Measurements from ENCODE around the gene ZKSCAN2.
A peak's percentile ranks its signal among the peaks of the same experiment; 100 is the strongest.

Gene ZKSCAN2

DNA sequence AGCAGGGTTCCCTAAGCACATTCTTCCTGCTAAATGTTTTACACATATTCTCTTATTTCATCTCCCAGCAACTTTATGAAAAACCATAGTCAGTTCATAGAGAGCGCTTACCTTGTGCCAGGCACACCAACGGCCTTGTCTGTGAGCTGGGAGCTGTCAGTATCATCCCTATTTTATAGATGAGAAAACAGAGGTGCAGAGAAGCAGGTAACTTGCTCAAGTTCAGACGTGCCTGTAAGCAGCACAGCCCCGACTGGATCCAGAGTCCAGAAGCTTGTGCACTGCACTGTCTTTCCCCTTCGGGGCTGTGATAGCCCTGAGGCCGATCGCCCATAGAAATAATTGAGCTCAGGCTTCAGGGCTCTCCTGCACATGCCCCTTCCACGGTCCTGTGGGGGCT lies 34.7 kb downstream of the ZKSCAN2 start:
- H3K4me3 ChIP-seq (ENCODE audit: low read length) = no peak overlapping the region
- H3K36me3 ChIP-seq (ENCODE audit: control insufficient read depth, insufficient read depth, low read length, severe bottlenecking) = no peaks in the 10 kb centered on the region
- H3K4me1 ChIP-seq (ENCODE audit: control insufficient read depth, insufficient read depth, low read length) = no peaks in the 10 kb centered on the region
- H3K9ac ChIP-seq (ENCODE audit: low read length) = no peak overlapping the region
- no peak for DNase-seq (ENCODE audit: low read depth)
- H3K27me3 ChIP-seq (replicated peaks; ENCODE audit: control insufficient read depth, insufficient read depth, low read length) = peaks cover 4% of the 10 kb centered on the region
- H3K9me3 ChIP-seq (ENCODE audit: control insufficient read depth, low read length) = no peaks in the 10 kb centered on the region

DNA sequence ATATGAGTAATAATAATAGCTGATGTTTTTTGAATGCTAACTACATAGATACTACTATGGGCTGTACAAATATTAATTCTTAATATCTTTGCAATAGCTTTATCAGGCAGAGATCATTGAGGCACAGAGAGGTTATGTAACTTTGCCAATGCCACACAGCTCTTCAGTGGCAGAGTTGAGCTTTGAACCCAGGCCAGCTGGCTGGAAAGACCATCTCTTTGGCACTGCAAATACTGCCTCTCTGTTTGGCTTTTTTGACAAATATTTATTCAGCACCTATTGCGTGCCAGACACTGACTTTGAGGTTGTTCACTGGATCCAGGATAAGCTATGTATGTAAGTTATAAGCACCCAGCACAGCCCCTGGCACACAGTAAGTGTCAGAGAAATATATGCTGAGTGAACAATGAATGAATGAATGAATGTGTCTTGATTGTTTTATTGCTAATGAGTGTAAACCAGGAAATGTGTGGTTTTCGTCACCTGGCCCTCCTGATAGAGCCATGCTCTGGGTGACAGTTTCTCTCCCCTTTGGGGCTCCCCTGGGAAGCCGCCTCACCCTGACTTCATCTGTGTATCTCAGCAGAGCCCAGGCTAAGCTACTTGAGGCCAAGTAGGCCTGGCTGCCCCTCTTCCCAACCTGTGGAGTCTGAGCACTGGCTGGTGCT lies 38.4 kb downstream of the ZKSCAN2 start:
- H3K9ac ChIP-seq (ENCODE audit: low read length) = no peak overlapping the region
- peaks cover 14% of the 10 kb centered on the region for H3K27me3 ChIP-seq (replicated peaks; ENCODE audit: control insufficient read depth, insufficient read depth, low read length)
- no peak for DNase-seq (ENCODE audit: low read depth)
- H3K4me3 ChIP-seq (ENCODE audit: low read length) = no peak overlapping the region
- H3K9me3 ChIP-seq (ENCODE audit: control insufficient read depth, low read length) = no peaks in the 10 kb centered on the region
- H3K36me3 ChIP-seq (ENCODE audit: control insufficient read depth, insufficient read depth, low read length, severe bottlenecking) = no peaks in the 10 kb centered on the region
- H3K4me1 ChIP-seq (ENCODE audit: control insufficient read depth, insufficient read depth, low read length) = no peaks in the 10 kb centered on the region

DNA sequence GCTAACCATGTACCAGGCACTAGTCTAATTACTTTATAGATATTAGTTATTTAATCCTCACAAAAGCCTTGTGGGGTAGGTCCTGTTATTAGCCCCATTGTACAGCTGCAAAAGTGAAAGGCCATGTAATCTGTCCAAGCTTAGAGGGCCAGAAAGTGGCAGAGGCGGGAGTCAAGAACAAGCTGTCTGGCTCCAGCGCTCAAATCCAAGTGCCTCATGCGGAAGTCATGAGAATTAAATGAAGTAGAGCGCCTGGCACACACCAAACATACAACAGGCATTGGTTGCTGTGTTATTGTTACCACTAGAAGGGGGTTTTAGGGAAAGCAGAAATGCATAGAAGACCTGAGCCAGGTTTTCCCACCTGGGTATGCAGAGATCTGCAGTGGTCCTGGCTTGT lies 39.7 kb downstream of the ZKSCAN2 start:
- peaks cover 14% of the 10 kb centered on the region for H3K27me3 ChIP-seq (replicated peaks; ENCODE audit: control insufficient read depth, insufficient read depth, low read length)
- DNase-seq (ENCODE audit: low read depth) = no peak
- no peak overlapping the region for H3K9ac ChIP-seq (ENCODE audit: low read length)
- H3K36me3 ChIP-seq (ENCODE audit: control insufficient read depth, insufficient read depth, low read length, severe bottlenecking) = no peaks in the 10 kb centered on the region
- no peaks in the 10 kb centered on the region for H3K4me1 ChIP-seq (ENCODE audit: control insufficient read depth, insufficient read depth, low read length)
- H3K9me3 ChIP-seq (ENCODE audit: control insufficient read depth, low read length) = no peaks in the 10 kb centered on the region
- no peak overlapping the region for H3K4me3 ChIP-seq (ENCODE audit: low read length)

DNA sequence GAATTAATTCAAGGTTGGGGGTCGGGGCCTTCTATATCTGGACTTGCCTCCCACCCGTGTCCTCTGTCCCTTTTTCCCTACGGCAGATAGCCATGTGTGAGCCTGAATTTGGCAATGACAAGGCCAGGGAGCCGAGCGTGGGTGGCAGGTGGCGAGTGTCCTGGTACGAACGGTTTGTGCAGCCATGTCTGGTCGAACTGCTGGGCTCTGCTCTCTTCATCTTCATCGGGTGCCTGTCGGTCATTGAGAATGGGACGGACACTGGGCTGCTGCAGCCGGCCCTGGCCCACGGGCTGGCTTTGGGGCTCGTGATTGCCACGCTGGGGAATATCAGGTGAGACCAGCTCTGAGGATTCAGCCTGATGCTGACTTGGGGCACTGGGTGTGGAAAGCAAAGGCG lies 40.5 kb downstream of the ZKSCAN2 start:
- Histone ChIP-seq H3K4me1 (ENCODE audit: control insufficient read depth, insufficient read depth, low read length) (no peaks in the 10 kb centered on the region), H3K27me3 (replicated peaks; ENCODE audit: control insufficient read depth, insufficient read depth, low read length) (peaks cover 14% of the 10 kb centered on the region), H3K36me3 (ENCODE audit: control insufficient read depth, insufficient read depth, low read length, severe bottlenecking) (no peaks in the 10 kb centered on the region), H3K9ac (ENCODE audit: low read length) (no peak overlapping the region), H3K4me3 (ENCODE audit: low read length) (no peak overlapping the region), H3K9me3 (ENCODE audit: control insufficient read depth, low read length) (no peaks in the 10 kb centered on the region)
- no peak for DNase-seq (ENCODE audit: low read depth)

DNA sequence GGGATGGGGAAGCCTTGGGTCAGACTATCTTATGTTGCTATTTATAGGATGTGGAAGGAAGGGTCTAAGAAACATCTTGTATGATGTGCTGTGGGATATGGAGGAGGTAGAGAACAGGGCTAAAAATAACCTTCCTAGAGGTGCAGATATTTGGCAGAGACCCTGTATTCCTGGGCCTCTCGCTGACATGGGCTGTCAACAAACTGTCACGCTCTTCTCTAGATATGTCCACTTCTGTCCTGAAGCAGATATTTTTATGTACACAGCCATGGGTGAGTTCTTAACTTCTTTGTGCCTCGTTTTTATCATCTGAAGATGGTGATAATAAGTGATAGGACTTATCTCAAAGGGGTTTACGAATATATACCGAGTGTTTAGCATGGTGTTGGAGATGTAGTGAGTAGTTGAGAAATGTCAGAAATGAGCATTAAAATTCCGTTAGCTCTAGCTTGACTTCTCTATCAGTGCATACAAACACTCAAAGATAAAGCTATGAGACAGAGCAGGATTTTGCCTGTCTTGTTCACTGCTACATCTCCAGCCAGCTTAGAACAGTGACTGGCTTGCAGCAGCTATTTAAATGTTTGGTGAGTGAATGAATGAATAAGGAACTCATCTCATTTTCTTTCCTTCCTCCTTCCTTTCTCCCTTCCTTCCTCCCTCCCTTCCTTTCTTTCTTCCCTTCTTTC lies 43.8 kb downstream of the ZKSCAN2 start:
- DNase-seq (ENCODE audit: low read depth) = no peak
- Histone ChIP-seq H3K4me3 (ENCODE audit: low read length) (no peak overlapping the region), H3K4me1 (ENCODE audit: control insufficient read depth, insufficient read depth, low read length) (no peaks in the 10 kb centered on the region), H3K27me3 (replicated peaks; ENCODE audit: control insufficient read depth, insufficient read depth, low read length) (peaks cover 14% of the 10 kb centered on the region), H3K36me3 (ENCODE audit: control insufficient read depth, insufficient read depth, low read length, severe bottlenecking) (no peaks in the 10 kb centered on the region), H3K9me3 (ENCODE audit: control insufficient read depth, low read length) (no peaks in the 10 kb centered on the region), H3K9ac (ENCODE audit: low read length) (no peak overlapping the region)

DNA sequence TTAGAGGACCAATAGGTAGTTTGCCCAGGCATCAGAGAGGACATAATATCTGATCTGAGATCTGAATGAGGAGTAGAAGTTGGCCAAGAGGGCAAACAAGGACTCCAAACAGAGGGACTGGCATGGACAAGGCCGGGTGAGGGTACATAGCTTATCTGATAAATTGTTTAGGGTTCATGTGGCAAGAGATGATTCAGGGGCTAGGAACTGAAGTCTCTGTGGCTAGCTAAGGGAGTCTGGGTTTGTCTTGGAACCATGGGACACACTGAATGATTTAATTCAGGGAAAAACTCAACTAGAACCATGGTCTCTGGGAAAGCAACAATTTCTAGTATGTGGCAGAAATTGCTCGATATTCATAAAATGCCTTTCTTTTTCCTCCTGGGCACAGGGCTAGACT lies 45.0 kb downstream of the ZKSCAN2 start:
- Histone ChIP-seq H3K9me3 (ENCODE audit: control insufficient read depth, low read length) (no peaks in the 10 kb centered on the region), H3K4me1 (ENCODE audit: control insufficient read depth, insufficient read depth, low read length) (no peaks in the 10 kb centered on the region), H3K4me3 (ENCODE audit: low read length) (no peak overlapping the region), H3K27me3 (replicated peaks; ENCODE audit: control insufficient read depth, insufficient read depth, low read length) (peaks cover 9% of the 10 kb centered on the region), H3K9ac (ENCODE audit: low read length) (no peak overlapping the region), H3K36me3 (ENCODE audit: control insufficient read depth, insufficient read depth, low read length, severe bottlenecking) (no peaks in the 10 kb centered on the region)
- DNase-seq (ENCODE audit: low read depth) = no peak

DNA sequence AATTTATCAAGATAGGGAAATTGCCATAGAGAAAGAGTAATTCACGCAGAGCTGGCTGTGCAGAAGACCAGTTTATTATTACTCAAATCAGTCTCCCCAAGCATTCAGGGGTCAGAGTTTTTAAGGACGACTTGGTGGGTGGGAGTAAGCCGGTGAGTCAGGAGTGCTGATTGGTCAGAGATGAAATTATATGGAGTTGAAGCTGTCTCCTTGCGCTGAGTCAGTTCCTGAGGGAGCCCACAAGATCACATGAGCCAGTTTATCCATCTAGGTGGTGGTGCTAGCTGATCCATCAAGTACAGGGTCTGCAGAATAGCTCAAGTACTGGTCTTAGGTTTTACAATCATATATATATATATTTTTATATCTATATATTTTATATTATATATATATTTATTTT lies 46.9 kb downstream of the ZKSCAN2 start:
- no peak for DNase-seq (ENCODE audit: low read depth)
- H3K36me3 ChIP-seq (ENCODE audit: control insufficient read depth, insufficient read depth, low read length, severe bottlenecking) = no peaks in the 10 kb centered on the region

DNA sequence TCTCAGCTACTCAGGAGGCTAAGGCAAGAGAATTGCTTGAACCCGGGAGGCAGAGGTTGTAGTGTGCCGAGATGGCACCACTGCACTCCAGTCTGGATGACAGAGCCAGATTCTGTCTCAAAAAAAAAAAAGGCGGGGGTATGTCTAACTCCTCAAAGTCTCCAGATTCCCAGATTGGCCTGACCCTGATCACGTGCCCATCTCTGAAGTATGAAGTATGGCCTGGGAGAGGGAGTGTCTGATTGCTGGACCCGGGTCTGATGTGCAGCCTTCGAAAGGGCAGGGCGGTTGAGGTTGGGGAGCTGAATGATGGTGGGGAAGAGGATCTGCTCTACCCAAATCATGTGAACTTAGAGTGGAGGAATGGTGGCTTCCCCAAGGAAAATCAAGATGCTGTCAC lies 58.2 kb downstream of the ZKSCAN2 start:
- no peak for DNase-seq (ENCODE audit: low read depth)
- Histone ChIP-seq H3K36me3 (ENCODE audit: control insufficient read depth, insufficient read depth, low read length, severe bottlenecking) (no peaks in the 10 kb centered on the region), H3K4me3 (ENCODE audit: low read length) (no peak overlapping the region), H3K9ac (ENCODE audit: low read length) (no peak overlapping the region), H3K27me3 (replicated peaks; ENCODE audit: control insufficient read depth, insufficient read depth, low read length) (no peaks in the 10 kb centered on the region), H3K9me3 (ENCODE audit: control insufficient read depth, low read length) (no peaks in the 10 kb centered on the region), H3K4me1 (ENCODE audit: control insufficient read depth, insufficient read depth, low read length) (no peaks in the 10 kb centered on the region)

More for the DNA sequence above, 46.9 kb downstream of the ZKSCAN2 start:
- Histone ChIP-seq H3K27me3 (replicated peaks; ENCODE audit: control insufficient read depth, insufficient read depth, low read length) (no peaks in the 10 kb centered on the region), H3K9me3 (ENCODE audit: control insufficient read depth, low read length) (no peaks in the 10 kb centered on the region), H3K4me3 (ENCODE audit: low read length) (no peak overlapping the region), H3K9ac (ENCODE audit: low read length) (no peak overlapping the region), H3K4me1 (ENCODE audit: control insufficient read depth, insufficient read depth, low read length) (no peaks in the 10 kb centered on the region)

DNA sequence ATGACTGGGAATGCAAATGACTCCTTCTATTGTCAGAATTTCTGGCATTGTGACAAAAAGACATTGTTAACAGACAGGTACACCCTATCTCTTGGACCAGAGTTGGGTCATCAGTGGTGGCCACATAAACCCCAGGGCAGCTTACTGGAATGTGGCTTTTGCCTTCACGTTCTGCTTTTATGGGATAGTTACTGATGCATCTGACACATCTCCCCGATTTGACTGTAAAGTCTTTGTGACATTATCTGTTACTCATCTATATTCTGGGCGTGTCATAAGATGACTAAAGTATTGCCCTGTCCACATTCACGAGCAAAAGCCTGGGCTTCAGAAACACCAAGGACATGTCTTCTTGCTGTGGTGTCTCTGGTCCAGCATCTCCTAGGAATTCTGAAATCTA lies 59.6 kb downstream of the ZKSCAN2 start:
- H3K4me3 ChIP-seq (ENCODE audit: low read length) = no peak overlapping the region
- H3K9me3 ChIP-seq (ENCODE audit: control insufficient read depth, low read length) = no peaks in the 10 kb centered on the region
- H3K4me1 ChIP-seq (ENCODE audit: control insufficient read depth, insufficient read depth, low read length) = no peaks in the 10 kb centered on the region
- no peaks in the 10 kb centered on the region for H3K27me3 ChIP-seq (replicated peaks; ENCODE audit: control insufficient read depth, insufficient read depth, low read length)
- H3K36me3 ChIP-seq (ENCODE audit: control insufficient read depth, insufficient read depth, low read length, severe bottlenecking) = no peaks in the 10 kb centered on the region
- H3K9ac ChIP-seq (ENCODE audit: low read length) = no peak overlapping the region
- no peak for DNase-seq (ENCODE audit: low read depth)

DNA sequence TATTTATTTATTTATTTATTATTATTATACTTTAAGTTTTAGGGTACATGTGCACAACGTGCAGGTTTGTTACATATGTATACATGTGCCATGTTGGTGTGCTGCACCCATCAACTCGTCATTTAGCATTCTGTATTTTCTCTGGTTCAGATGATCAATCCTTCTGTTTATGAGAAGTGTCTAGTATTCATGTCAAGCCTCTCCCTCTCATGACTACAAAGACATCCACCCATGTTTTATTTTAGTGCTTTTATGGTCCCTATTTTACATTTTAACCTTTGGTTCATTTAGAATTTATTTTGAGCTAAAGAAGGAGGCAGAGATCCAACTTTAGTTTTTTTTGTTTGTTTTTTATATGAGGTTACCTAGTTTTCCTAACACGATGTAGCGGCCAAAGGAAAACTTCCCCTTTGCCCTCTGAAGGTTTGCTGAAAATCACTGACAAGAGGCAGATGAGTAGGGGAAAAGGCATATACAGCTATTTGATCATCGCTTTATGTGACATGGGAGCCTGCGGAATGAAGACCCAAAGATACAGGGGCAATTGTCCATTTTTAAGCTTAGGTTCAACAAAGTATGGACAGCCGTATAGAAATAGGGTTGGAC lies 63.3 kb downstream of the ZKSCAN2 start:
- Histone ChIP-seq H3K36me3 (ENCODE audit: control insufficient read depth, insufficient read depth, low read length, severe bottlenecking) (no peaks in the 10 kb centered on the region), H3K4me3 (ENCODE audit: low read length) (no peak overlapping the region), H3K9ac (ENCODE audit: low read length) (no peak overlapping the region), H3K4me1 (ENCODE audit: control insufficient read depth, insufficient read depth, low read length) (no peaks in the 10 kb centered on the region), H3K9me3 (ENCODE audit: control insufficient read depth, low read length) (no peaks in the 10 kb centered on the region), H3K27me3 (replicated peaks; ENCODE audit: control insufficient read depth, insufficient read depth, low read length) (no peaks in the 10 kb centered on the region)
- DNase-seq (ENCODE audit: low read depth) = no peak

DNA sequence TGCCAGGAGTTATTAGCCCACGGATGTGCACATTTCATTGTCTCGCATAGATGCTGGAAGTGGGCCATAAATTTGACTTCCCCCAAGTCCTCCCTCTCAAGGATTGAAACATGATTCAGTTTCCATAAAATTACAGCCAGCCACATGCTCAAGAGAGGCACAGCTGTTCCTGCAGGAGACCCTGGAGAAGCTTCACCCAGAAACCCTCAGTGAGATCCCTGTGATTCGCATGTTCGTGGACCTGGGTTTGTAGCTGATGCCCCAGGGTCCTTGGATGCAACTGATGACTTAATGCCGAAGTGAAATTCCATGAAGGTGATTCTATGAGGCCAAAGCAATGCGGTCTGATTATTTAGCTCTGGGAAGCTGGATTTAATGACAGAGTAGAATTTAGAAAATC lies 65.5 kb downstream of the ZKSCAN2 start:
- Histone ChIP-seq H3K9me3 (ENCODE audit: control insufficient read depth, low read length) (no peaks in the 10 kb centered on the region), H3K9ac (ENCODE audit: low read length) (no peak overlapping the region), H3K4me3 (ENCODE audit: low read length) (no peak overlapping the region), H3K27me3 (replicated peaks; ENCODE audit: control insufficient read depth, insufficient read depth, low read length) (no peaks in the 10 kb centered on the region), H3K4me1 (ENCODE audit: control insufficient read depth, insufficient read depth, low read length) (no peaks in the 10 kb centered on the region), H3K36me3 (ENCODE audit: control insufficient read depth, insufficient read depth, low read length, severe bottlenecking) (no peaks in the 10 kb centered on the region)
- DNase-seq (ENCODE audit: low read depth) = peak; percentile 39

All from adipocyte (in vitro differentiated cells).